ENCODE results near the gene UCKL1. TPM values are rescaled to one million over a fixed set of nuclear protein-coding genes. Genes with fewer than 3 reads are reported as not detected.

Gene UCKL1
- total RNA-seq, 5 donors from 2014 or later (not counting 1 experiment from before 2014, with no cell fraction given) = 40.6 to 72.3 (median 67.0) TPM

DNA sequence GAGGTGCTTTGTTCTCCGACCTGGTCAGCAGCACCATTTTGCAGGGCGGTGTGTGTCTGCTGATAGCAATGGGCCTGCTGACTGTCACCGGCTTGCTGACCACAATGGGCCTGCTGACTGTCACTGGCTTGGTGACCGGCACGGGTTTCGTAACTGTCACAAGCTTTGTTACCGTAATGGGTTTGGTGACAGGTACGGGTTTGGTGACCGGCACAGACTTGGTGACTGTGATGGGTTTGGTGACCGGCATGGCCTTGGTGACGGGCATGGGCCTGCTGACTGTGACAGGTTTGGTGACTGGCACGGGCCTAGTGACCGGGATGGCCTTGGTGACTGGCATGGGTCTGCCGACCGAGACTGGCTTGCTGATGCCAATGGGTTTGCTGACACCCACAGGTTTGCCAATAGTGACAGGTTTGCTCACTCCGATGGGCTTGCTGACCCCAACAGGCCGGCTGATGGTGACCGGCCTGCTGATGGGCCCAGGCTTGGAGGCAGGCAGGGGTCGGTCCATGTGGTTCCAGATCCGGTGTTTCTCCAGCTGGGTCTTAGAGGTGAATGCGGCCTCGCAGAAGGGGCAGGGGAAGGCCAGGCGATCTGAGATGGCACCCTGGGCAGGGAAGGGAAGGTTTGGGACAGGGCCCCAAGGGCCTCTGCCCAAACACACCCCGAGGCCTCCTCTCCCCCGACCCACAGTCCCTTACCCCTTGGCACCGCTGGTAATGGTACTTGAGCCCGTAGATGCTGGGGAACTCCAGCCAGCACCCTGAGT is 10.1 kb upstream of the UCKL1 start:
- Mint-ChIP-seq H3K27ac (no peak overlapping the region), H3K36me3 (peaks cover 3% of the 10 kb centered on the region), H3K9me3 (no peaks in the 10 kb centered on the region), H3K27me3 (no peaks in the 10 kb centered on the region), H3K4me3 (no peak overlapping the region), H3K4me1 (peaks cover 10 to 15% (median 12%) of the 10 kb centered on the region in 3 donors)
- CTCF ChIA-PET = no interaction called here
- peaks cover 23 to 31% of the 10 kb centered on the region in 2 donors for H3K36me3 ChIP-seq (ENCODE audit: control insufficient read depth in 2 of 2, extremely low read depth in 1 of 2, insufficient read depth in 1 of 2, low read length in 1 of 2)
- no peak overlapping the region for H3K27ac ChIP-seq (ENCODE audit: low read length)
- peaks cover 0 to 4% of the 10 kb centered on the region in 2 experiments for H3K27me3 ChIP-seq (replicated peaks in 1 of 2; ENCODE audit: control insufficient read depth in 2 of 2, extremely low read depth in 1 of 2, insufficient read depth in 2 of 2, low read length in 1 of 2)
- POLR2A ChIA-PET = no interaction called here
- no peak for DNase-seq
- peaks cover 5 to 19% of the 10 kb centered on the region in 2 experiments for H3K4me1 ChIP-seq (ENCODE audit: control insufficient read depth in 1 of 2, extremely low read depth in 1 of 2, insufficient read depth in 2 of 2, low read length in 2 of 2)
- no peak for ATAC-seq (replicated peaks in 1 of 4)
- WGBS (ENCODE audit: insufficient coverage) = 99% methylated on average over 21 of the region's 27 CpGs
- H3K4me3 ChIP-seq (ENCODE audit: control insufficient read depth in 1 of 2, extremely low read depth in 1 of 2, low read length in 1 of 2) = no peak overlapping the region
- H3K9me3 ChIP-seq = no peaks in the 10 kb centered on the region

DNA sequence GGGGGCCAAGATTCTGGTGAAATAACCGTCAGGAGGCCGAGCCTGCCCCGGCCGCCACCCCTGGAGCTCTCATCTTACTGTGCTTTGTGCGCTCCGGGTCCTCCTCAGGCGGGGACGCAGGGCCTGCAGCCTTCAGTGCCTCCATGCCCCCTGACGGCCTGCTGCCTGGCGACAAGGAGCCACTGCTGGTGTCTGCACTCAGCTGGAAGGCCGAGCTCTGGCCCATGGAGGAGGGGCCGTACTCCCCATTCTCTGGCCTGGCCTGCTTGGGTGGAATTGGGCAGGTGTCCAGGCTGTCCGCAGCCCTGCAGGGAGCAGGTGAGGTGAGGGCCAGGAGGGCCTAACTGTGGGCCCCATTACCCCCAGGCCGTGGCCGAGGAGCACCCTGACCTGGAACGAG is 8.2 kb upstream of the UCKL1 start:
- Histone ChIP-seq H3K4me3 (ENCODE audit: control insufficient read depth in 1 of 2, extremely low read depth in 1 of 2, low read length in 1 of 2) (no peak overlapping the region), H3K27ac (ENCODE audit: low read length) (no peak overlapping the region), H3K36me3 (ENCODE audit: control insufficient read depth in 2 of 2, extremely low read depth in 1 of 2, insufficient read depth in 1 of 2, low read length in 1 of 2) (peaks cover 23 to 37% of the 10 kb centered on the region in 2 donors), H3K27me3 (replicated peaks in 1 of 2; ENCODE audit: control insufficient read depth in 2 of 2, extremely low read depth in 1 of 2, insufficient read depth in 2 of 2, low read length in 1 of 2) (no peaks in the 10 kb centered on the region), H3K9me3 (no peaks in the 10 kb centered on the region), H3K4me1 (ENCODE audit: control insufficient read depth in 1 of 2, extremely low read depth in 1 of 2, insufficient read depth in 2 of 2, low read length in 2 of 2) (peaks cover 3 to 12% of the 10 kb centered on the region in 2 experiments)
- H3K27me3 Mint-ChIP-seq = no peaks in the 10 kb centered on the region
- CTCF ChIA-PET = no interaction called here
- WGBS (ENCODE audit: insufficient coverage) = 100% methylated on average over 16 of the region's 16 CpGs
- no peak overlapping the region for H3K4me3 Mint-ChIP-seq
- no peak overlapping the region for H3K27ac Mint-ChIP-seq
- no peaks in the 10 kb centered on the region for H3K9me3 Mint-ChIP-seq
- peaks cover 3% of the 10 kb centered on the region for H3K36me3 Mint-ChIP-seq
- POLR2A ChIA-PET = no interaction called here
- peaks cover 10 to 11% (median 10%) of the 10 kb centered on the region in 3 donors for H3K4me1 Mint-ChIP-seq
- ATAC-seq (replicated peaks in 1 of 4) (no peak), DNase-seq (no peak)

DNA sequence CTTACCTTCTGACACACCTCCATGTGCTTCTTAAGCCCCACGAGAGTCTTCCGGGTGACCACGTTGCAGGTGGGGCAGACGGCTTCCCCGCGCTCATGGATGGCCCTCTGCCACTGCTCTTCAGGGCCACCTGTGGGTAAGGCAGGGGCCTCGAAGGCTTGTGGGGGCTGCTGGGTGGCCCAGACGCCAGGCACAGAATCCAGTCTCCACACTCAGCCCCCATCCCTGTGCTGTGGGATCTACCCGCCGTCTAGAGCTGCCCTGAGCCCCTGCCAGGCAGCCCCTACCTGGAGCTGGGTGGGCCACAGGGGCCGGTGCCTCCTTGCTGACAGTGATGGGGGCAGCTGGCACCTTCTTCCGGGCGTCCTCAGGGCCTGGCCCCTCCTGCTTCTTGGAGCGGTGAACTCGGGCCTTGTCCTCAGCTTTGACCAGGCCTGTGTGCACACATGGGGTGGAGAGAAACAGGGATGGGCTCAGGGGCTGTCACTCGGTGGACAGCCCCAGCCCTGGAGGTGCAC is 7.6 kb upstream of the UCKL1 start:
- no peak overlapping the region for H3K27ac ChIP-seq (ENCODE audit: low read length)
- Mint-ChIP-seq H3K4me3 (no peak overlapping the region), H3K27ac (no peak overlapping the region), H3K9me3 (no peaks in the 10 kb centered on the region), H3K36me3 (peaks cover 3% of the 10 kb centered on the region), H3K4me1 (peaks cover 8% of the 10 kb centered on the region in 3 donors), H3K27me3 (no peaks in the 10 kb centered on the region)
- DNase-seq (no peak), ATAC-seq (replicated peaks in 1 of 4) (no peak)
- WGBS (ENCODE audit: insufficient coverage) = 99% methylated on average over 9 of the region's 16 CpGs
- no peaks in the 10 kb centered on the region for H3K27me3 ChIP-seq (replicated peaks in 1 of 2; ENCODE audit: control insufficient read depth in 2 of 2, extremely low read depth in 1 of 2, insufficient read depth in 2 of 2, low read length in 1 of 2)
- peaks cover 23 to 38% of the 10 kb centered on the region in 2 donors for H3K36me3 ChIP-seq (ENCODE audit: control insufficient read depth in 2 of 2, extremely low read depth in 1 of 2, insufficient read depth in 1 of 2, low read length in 1 of 2)
- ChIA-PET POLR2A (no interaction called here), CTCF (no interaction called here)
- peaks cover under 1 to 9% of the 10 kb centered on the region in 2 experiments for H3K4me1 ChIP-seq (ENCODE audit: control insufficient read depth in 1 of 2, extremely low read depth in 1 of 2, insufficient read depth in 2 of 2, low read length in 2 of 2)
- no peaks in the 10 kb centered on the region for H3K9me3 ChIP-seq
- no peak overlapping the region for H3K4me3 ChIP-seq (ENCODE audit: control insufficient read depth in 1 of 2, extremely low read depth in 1 of 2, low read length in 1 of 2)

DNA sequence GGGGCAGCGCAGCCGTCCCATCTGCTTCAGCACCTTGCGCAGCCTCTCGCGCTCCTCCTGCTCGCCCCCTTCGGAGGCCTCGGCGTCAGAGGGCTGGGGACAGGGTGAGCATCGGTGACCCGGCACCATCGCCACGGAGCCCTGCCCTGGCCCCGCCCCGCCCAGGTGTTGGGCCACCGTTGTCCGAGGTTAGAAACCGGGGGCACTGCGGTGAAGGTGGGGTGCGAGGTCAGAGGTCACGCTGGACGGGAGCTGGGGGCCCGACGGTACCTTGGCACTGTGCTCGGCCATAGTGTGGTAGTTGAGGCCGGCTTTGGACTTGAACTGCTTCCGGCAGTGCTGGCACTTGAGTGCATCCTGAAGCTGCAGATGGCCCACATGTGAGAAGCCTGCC is 7.1 kb upstream of the UCKL1 start:
- ATAC-seq (replicated peaks in 1 of 4) (no peak), DNase-seq (no peak)
- Histone ChIP-seq H3K4me3 (ENCODE audit: control insufficient read depth in 1 of 2, extremely low read depth in 1 of 2, low read length in 1 of 2) (no peak overlapping the region), H3K36me3 (ENCODE audit: control insufficient read depth in 2 of 2, extremely low read depth in 1 of 2, insufficient read depth in 1 of 2, low read length in 1 of 2) (peaks cover 23 to 38% of the 10 kb centered on the region in 2 donors), H3K27me3 (replicated peaks in 1 of 2; ENCODE audit: control insufficient read depth in 2 of 2, extremely low read depth in 1 of 2, insufficient read depth in 2 of 2, low read length in 1 of 2) (no peaks in the 10 kb centered on the region), H3K4me1 (ENCODE audit: control insufficient read depth in 1 of 2, extremely low read depth in 1 of 2, insufficient read depth in 2 of 2, low read length in 2 of 2) (peaks cover 0 to 4% of the 10 kb centered on the region in 2 experiments), H3K27ac (ENCODE audit: low read length) (no peak overlapping the region), H3K9me3 (no peaks in the 10 kb centered on the region)
- H3K36me3 Mint-ChIP-seq = peaks cover 3% of the 10 kb centered on the region
- no peaks in the 10 kb centered on the region for H3K9me3 Mint-ChIP-seq
- H3K4me1 Mint-ChIP-seq = peaks cover 3 to 5% (median 3%) of the 10 kb centered on the region in 3 donors
- WGBS (ENCODE audit: insufficient coverage) = 97% methylated on average over 23 of the region's 27 CpGs
- no peak overlapping the region for H3K27ac Mint-ChIP-seq
- H3K4me3 Mint-ChIP-seq = no peak overlapping the region
- POLR2A ChIA-PET = no interaction called here
- CTCF ChIA-PET = no interaction called here
- H3K27me3 Mint-ChIP-seq = no peaks in the 10 kb centered on the region

DNA sequence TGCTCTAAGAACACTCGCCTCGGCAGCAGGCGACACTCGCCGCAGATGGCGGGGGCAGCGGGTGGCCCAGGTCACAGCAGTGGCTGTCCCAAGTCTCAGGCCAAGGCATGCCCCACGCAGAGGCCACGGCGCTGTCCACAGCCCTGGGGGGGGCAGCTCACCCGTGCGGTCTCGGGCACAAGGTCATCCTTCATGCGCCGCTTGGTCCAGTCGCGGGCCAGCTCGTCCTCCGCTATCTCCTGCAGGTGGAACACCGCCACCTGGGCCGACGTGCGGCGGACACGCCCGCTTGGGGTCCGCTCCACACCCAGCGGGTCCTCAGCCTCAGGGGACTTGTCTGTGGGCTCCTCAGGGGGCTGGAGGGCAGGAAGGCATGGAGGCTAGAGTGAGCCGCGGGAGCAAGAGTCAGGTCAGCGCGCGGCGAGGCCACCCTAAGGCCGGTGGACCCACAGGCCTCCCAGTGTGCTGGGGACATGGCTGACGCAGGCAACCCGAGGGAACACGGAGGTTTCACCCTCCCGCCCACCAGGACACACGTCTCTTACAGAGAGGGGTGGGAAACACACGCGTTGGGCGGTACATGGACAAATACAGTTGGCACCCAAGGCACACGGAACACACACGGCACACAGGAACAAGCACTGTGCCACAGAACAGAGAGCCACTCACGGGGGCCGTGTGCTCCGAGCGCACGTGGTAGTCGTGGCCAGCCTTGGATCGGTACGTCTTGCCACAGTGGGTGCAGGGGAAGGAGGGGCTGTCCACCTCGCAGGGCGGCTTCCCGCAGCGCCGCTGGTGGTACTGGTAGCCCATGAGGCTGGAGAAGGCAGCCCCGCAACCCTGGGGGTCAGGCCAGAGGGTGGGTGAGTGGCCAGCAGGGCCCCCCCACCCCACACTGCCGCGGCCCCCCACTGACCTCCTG is 6.5 kb upstream of the UCKL1 start:
- DNase-seq (no peak), ATAC-seq (replicated peaks in 1 of 4) (no peak)
- no peaks in the 10 kb centered on the region for H3K9me3 Mint-ChIP-seq
- no peak overlapping the region for H3K27ac ChIP-seq (ENCODE audit: low read length)
- H3K36me3 ChIP-seq (ENCODE audit: control insufficient read depth in 2 of 2, extremely low read depth in 1 of 2, insufficient read depth in 1 of 2, low read length in 1 of 2) = peaks cover 23 to 38% of the 10 kb centered on the region in 2 donors
- no peaks in the 10 kb centered on the region for H3K27me3 Mint-ChIP-seq
- no peak overlapping the region for H3K4me3 ChIP-seq (ENCODE audit: control insufficient read depth in 1 of 2, extremely low read depth in 1 of 2, low read length in 1 of 2)
- WGBS (ENCODE audit: insufficient coverage) = 96% methylated on average over 52 of the region's 61 CpGs
- H3K4me3 Mint-ChIP-seq = no peak overlapping the region
- no peaks in the 10 kb centered on the region for H3K27me3 ChIP-seq (replicated peaks in 1 of 2; ENCODE audit: control insufficient read depth in 2 of 2, extremely low read depth in 1 of 2, insufficient read depth in 2 of 2, low read length in 1 of 2)
- peaks cover 3% of the 10 kb centered on the region for H3K36me3 Mint-ChIP-seq
- CTCF ChIA-PET = no interaction called here
- no peak overlapping the region for H3K27ac Mint-ChIP-seq
- peaks cover 0 to 4% of the 10 kb centered on the region in 2 experiments for H3K4me1 ChIP-seq (ENCODE audit: control insufficient read depth in 1 of 2, extremely low read depth in 1 of 2, insufficient read depth in 2 of 2, low read length in 2 of 2)
- POLR2A ChIA-PET = no interaction called here
- H3K4me1 Mint-ChIP-seq = peaks cover 2 to 5% (median 4%) of the 10 kb centered on the region in 3 donors
- H3K9me3 ChIP-seq = no peaks in the 10 kb centered on the region

DNA sequence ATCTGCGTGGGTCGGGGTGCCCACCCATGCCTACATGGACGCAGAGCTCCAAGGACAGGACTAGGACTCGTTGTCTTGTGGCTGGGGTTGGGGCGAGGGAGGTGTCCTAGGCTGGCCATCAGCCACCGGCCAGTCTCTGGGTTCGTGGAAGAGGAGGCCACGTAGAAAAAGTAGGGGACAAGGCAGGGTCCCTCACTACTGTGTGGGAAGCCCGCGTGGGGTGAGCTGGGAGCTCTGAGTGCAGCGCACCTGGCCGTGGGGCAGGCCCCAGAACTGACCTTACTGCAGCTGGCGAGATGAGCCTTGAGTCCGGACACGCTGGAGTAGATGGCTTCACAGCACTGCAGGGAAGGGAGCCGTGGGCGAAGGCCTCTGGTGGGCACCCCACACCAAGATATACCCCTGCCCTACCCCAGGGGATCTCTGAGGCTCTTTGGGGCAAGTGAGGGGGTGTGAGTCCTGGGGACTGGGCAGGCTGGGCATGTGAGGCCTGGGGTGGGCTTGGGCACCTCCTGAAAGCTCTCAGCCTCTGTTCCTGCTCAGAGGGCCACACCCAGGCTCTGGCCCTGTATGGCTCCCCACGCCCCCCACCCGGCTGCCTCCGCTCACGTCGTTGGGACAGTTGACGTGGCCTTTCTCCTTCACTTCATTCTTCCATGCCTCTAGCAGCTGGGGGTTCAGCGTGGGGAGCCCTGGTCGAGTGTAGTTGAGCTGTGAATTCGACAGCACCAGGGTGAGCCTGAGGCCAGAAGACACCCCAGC is 5.6 kb upstream of the UCKL1 start:
- ATAC-seq (replicated peaks in 1 of 4) (no peak), DNase-seq (no peak)
- H3K4me3 Mint-ChIP-seq = no peak overlapping the region
- no peaks in the 10 kb centered on the region for H3K9me3 ChIP-seq
- CTCF ChIA-PET = no interaction called here
- H3K4me1 Mint-ChIP-seq = peaks cover 5 to 12% (median 7%) of the 10 kb centered on the region in 3 donors
- H3K27me3 Mint-ChIP-seq = no peaks in the 10 kb centered on the region
- peaks cover 6 to 12% of the 10 kb centered on the region in 2 experiments for H3K4me1 ChIP-seq (ENCODE audit: control insufficient read depth in 1 of 2, extremely low read depth in 1 of 2, insufficient read depth in 2 of 2, low read length in 2 of 2)
- POLR2A ChIA-PET = no interaction called here
- H3K27me3 ChIP-seq (replicated peaks in 1 of 2; ENCODE audit: control insufficient read depth in 2 of 2, extremely low read depth in 1 of 2, insufficient read depth in 2 of 2, low read length in 1 of 2) = no peaks in the 10 kb centered on the region
- peaks cover 23 to 35% of the 10 kb centered on the region in 2 donors for H3K36me3 ChIP-seq (ENCODE audit: control insufficient read depth in 2 of 2, extremely low read depth in 1 of 2, insufficient read depth in 1 of 2, low read length in 1 of 2)
- H3K4me3 ChIP-seq (ENCODE audit: control insufficient read depth in 1 of 2, extremely low read depth in 1 of 2, low read length in 1 of 2) = no peak overlapping the region
- no peak overlapping the region for H3K27ac Mint-ChIP-seq
- no peaks in the 10 kb centered on the region for H3K9me3 Mint-ChIP-seq
- 95% methylated on average over 20 of the region's 26 CpGs for WGBS (ENCODE audit: insufficient coverage)
- H3K36me3 Mint-ChIP-seq = peaks cover 3% of the 10 kb centered on the region
- no peak overlapping the region for H3K27ac ChIP-seq (ENCODE audit: low read length)
